HG03060 (cell line): ENCODE measurements around the gene SNX25.
A peak's percentile ranks its signal among the peaks of the same experiment; 100 is the strongest.

Experiments used
- ATAC-seq: cut with Tn5 transposase; IDR thresholded peaks from one replicate; pipeline ENCODE4 v1.9.1; 2021; ENCODE audit warnings: low read depth, moderate number of reproducible peaks; ENCODE audit not compliant: unreplicated experiment

Gene SNX25

GRCh38 chr4:185395956-185396723, 186.7 kb downstream of the SNX25 start:
- peak; percentile 47 for ATAC-seq

GRCh38 chr4:185396724-185397385, 187.5 kb downstream of the SNX25 start, which contains the start of gene ANKRD37:
Gene ANKRD37 (plus strand): TSS chr4:185396841. CDS start chr4:185396924, 83 bp downstream.
- ATAC-seq: peak; percentile 34

GRCh38 chr4:185398618-185399017, 189.2 kb downstream of the SNX25 start:
- ATAC-seq: no peak

GRCh38 chr4:185399466-185399865, 190.1 kb downstream of the SNX25 start:
- ATAC-seq: no peak

- no peak for ATAC-seq
Observed at GRCh38 chr4:185404031-185404430, 194.6 kb downstream of the SNX25 start.

- ATAC-seq: peak; percentile 61
Observed at GRCh38 chr4:185405296-185405999, 196.1 kb downstream of the SNX25 start.

- ATAC-seq: no peak
Observed at GRCh38 chr4:185408432-185408831, 199.0 kb downstream of the SNX25 start.

- no peak for ATAC-seq
Observed at GRCh38 chr4:185411849-185412248, 202.5 kb downstream of the SNX25 start.

GRCh38 chr4:185412412-185412811, 203.0 kb downstream of the SNX25 start:
- ATAC-seq: no peak
